NCI-H524 (cell line): ENCODE measurements around the gene BRD3OS.
"Not testable (repeated sequence)": the region's sequence is repeated elsewhere in the genome, so short reads cannot be mapped to it uniquely, and the experiment has no call there.

Experiments
- DNase-seq, 2 experiments: peaks; one replicate each; lab custom pipeline; 2025; lab: John Stamatoyannopoulos, UW

Gene BRD3OS

DNA sequence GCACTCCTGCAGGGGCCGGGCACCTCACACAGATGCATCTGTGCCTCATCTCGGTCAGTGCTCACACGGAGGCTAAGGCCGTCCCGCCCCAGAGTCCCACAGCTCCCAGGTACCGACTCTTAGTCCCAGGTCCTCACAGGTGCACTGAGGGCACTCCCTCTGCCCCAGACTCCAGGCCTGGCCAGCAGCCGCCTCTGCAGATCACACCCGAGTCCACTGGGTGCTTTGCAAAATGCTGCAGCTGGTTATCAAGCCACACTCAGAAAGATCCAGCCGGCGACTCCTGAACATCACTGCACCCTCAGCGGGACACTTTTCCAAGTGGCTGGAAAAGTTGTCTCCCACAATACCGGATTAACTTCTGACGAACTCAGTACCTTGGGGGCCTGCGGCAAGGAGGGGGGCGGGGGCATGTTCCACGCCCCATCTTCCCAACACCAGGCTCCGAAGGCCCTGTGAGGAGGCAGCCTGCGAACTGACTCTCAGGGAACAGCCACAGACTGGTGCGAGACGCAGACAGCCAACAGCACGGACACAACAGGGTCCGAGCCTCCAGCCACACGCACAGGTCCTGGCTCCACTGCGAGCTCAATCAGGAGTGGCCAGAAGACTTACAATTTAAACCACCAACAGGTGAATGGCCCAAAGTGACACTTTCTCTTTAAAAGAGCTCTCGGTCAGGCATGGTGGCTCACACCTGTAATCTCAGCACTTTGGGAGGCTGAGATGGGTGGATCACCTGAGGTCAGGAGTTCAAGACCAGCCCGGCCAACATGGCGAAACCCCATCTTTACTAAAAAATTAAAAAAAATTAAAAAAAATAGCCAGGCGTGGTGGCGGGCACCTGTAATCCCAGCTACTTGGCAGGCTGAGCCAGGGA is 38.5 kb downstream of the BRD3OS start:
- no peak for DNase-seq

DNA sequence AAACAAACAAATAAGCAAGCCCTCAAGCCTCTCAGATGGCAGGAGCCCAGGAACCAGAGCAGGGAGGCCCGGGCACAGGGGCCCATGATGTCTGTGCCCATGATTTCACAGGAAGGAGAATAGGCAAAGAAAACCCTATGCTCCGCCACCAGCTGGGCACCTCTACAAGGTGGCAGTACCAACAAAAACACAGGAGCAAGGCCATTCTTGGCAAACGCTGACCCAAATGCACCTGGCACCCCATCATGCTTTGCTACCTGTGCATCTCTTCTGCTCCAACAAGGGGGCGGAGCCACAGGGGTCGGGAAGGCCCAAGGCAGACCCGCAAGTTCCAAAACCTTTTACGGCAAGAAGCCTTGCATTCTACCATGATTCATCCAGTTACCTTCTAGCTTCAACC is 39.4 kb downstream of the BRD3OS start:
- no peak for DNase-seq

DNA sequence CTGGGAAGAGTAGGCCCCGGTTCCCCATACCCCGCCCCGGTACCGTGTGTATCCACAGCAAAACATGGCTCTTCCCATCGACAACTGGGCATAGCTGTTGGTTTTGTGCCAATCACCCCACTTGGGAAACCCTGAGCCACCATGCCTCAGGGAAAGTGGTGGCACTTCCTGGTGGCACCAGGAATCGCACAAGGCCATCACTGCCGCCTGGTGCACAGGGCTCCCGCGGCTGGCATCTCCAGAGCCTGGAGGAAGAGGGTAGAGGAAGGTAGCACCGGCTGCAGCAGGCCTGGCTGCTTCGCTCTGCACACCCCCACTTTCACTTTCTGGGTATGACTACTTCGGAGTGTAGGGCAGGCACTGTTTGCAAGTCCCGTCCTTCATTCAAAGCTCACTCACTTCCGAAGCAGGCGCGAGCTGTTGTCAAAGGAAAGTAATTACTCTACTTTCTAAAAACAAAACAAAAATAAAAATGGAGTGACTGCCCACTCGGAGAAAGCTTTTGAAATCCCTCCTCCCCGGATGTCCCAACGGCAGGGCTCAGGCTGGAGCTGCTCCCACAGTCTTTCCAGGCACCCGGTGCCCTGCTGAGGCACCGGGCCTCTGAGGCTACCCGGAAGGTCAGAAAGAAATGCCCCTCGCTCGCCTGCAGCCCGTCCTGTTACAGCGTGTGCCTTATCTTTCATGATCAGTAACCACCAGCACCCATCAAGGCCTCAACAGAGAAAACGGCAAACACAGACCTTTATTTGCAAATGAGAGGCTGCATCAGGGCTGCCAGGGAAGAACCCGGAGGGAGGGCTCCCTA is 40.5 kb downstream of the BRD3OS start:
- no peak for DNase-seq

DNA sequence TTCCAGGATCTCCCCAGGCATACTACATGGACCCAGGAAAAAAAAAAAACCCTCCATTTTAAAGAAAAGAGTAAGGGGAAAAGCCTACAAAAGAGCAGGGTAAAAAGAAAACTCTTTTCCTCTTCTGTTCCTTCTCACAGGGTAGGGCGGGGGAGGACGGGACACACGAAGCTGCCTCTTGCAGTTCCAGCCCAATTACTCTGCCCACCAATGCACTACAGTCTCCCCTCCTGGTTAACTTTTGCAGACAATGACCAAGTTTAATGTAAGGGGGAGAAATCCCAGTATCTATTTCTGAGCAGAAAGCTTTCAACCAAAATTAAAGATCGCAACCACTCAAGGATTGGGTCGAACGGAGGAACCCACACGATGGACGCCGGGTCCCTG is 41.2 kb downstream of the BRD3OS start:
- no peak for DNase-seq

DNA sequence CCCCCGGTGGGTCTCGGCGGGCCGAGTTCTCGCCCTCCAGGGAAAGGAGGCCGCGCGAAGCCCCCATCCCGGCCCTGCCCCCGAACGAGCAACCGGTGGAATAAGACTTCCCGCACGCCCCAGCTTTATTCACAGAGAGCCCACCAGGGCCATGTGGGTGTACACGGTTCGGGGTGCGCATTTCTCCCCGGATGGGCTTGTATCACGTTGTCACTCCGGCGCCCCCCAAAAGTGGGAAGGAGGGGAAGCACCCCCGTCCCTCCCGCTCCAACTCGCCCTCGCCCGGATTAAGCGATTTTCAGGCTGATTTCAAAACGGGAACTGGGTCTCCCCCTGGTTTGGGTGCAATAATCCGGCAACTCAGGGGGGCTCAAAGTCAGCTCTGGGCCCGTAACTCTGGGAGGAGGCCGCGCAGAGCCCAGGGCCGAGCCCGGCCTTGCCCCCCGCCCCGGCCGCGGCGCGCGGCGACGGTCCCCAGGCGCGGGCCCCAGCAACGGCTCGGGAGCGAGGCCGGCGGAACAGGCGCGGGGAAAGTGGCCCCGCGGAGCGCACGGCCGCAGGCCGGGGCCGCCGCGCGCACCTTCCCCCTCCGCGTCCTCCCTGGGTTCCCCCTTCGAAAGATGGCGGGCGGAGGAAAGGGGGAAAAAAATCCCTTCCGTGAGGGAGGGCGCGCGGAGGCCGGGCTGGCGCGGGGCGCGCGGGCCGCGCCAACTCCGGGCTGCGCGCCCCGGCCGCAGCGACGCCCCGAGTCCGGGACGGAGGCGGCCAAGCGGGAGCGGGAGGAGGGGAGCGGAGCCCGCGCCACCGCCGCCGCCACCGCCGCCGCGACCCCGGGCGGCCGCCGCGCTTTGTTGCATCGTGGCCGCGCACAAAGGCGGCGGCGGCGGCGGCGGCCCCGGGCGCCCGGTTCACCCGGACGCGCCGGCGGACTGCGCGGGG is 41.9 kb downstream of the BRD3OS start:
- DNase-seq: peak; percentile 19 to 46

DNA sequence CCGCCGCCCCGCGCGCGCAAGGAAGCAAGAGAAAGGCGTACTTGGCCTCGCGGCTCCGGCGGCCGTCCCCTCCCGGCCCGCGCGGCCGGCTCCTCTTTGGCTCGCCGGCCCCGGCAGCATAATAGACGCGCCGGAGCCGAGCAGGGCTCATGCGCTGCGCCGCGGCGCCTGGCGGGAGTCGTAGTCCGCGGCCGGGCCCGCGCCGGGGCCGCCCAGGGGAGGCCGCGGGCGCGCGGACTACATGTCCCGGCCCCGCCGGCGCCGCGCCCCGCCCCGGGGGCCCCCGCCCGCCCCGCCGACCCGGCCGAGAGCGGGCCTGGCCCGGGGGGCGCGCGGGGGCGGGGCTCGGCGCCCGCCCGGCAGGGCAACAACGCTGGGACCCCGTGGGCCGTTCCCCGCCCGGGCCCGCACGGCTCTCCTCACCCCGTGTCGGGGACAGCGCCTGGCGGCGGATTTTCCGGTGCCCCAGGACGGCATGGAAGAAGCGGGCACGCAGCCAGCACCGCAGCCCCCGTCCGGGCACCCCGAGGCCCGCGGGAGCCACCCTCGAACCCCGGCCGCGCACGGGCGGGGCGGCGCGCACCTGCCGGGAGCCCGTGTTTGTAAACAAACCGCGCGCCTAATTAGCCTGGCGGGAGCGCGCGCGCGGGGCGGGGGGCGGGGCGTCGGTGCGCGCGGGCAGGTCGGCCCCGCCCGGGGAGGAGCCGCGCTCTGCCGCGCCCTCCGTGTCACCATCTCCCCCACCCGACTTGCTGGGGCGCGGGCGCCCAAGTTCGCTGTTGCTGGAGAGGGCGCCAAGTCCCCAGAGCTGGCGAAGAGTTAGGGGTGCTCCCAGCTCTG is 42.8 kb downstream of the BRD3OS start, which contains the start of gene BRD3:
BRD3 (minus strand) TSS at position 123 of the 840 bp plus-strand sequence. CDS start 14,549 bp downstream, outside the sequence.
- DNase-seq: peak; percentile 78 to 94

DNA sequence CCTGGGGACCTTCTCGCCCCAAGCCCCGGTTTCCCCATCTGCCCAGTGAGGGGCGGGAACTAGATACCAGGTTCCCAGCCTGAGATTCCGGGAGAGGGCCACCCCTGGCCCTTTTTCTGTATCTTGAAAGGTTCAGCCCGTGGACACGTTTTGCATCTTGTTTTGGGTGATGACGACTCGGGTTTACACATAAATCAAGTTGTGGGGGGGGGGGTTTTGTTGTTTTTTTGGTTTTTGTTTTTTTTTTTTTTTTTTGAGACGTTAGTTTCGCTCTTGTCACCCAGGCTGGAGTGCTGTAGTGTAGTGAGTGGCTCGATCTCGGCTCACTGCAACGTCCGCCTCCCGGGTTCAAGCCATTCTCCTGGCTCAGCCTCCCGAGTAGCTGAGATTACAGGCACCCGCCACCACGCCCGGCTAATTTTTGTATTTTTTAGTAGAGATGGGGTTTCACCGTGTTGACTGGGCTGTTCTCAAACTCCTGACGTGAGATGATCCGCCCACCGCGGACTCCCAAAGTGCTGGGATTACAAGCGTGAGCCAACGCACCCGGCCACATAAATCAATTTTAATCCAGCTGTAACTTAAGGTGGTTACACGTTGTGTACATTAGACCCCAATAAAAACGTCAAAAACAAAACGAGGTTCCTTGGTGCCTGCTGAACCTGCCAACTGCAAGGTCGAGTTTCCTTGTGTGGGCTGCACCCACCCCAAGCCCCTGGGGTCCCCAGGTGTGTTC is 43.6 kb downstream of the BRD3OS start:
- peak in 1 of 2 experiments; percentile 79 for DNase-seq

DNA sequence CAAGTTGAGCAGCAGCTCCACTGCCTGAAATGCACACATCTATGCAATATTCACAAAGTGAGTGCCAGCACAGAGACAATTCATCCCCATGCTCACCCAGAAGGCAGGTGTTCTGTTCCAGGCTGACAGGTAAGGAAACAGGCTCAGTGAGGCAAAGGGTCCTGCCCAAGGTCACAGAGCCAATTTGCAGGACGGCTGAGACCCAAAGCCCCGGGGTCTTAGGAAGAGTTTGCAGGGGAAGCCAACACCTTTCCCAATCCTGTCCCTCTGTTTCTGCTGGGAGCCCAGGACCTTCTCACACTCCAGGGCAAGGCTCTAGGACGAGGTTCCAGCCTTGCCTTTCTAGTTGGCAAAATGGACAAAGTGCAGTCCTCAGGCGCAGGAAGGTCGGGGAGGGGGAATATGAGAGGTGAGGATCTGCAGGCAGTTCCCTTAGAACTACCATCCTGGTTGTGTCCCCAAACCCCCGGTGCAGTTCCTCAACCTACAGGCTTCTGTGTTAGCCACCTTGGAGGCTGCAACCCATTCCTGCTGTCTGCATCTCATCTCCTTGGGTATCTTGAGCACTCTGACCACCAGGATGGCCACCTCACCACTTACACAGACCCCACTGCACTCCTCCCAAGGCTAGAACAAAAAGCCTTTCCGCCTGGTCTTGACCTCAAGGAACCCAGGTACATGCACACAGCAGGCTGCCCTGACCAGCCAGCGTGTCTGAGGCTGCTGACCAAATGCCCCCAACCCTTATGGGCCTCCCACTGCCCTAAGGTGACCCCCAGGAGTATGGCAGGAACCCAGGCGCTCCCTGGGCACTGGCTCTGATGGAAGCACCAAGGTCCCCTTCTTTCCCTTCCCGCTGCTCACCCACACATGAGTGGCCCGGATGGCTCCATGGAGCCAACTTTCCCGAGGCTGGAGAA is 44.5 kb downstream of the BRD3OS start:
- DNase-seq: no peak

DNA sequence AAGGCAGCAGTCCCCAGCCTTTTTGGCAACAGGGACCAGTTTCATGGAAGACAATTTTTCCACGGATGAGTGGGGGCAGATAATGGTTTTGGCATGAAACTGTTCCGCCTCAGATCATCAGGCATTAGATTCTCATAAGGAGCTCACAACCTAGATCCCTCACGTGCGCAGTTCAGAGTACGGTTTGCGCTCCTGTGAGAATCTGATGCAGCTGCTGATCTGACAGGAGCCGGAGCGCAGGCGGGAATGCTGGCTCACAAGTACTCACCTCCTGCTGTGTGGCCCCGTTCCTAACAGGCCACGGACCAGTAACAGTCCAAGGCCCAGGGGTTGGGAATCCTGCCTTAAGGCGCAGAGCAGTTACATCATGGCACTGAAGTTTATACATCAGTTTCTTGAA is 45.9 kb downstream of the BRD3OS start:
- DNase-seq: no peak

DNA sequence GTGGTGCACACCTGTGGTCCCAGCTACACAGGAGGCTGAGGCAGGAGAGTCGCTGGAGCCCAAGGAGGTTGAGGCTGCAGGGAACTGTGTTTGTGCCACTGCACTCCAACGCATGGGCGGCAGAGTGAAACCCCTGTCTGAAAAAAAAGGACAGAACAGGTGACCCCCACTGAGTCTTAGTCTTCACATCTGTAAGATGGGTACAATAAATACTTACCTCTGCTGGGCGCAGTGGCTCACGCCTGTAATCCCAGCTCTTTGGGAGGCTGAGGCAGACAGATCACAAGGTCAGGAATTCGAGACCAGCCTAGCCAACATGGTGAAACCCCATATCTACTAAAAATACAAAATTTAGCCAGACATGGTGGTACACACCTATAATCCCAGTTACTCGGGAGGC is 47.4 kb downstream of the BRD3OS start:
- DNase-seq: not testable (repeated sequence)

DNA sequence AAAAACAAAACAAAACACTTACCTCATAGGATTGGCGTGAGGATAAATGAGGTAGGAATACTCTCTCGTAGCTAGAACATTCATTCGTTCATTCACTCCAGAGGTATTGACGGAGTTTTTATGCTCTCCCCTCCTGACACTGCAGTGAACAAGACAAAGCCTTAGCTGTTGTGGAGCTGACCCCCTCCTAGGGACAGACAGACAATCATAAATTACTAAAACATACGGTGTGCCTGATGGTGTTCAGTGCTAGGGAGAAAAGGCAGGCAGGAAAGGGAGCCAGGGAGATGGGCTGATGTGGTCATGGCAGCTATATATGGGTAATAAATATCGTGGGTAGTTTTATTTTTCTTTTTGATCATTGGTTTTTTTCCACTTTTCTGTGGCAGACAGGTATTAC is 48.2 kb downstream of the BRD3OS start:
- DNase-seq: peak in 1 of 2 experiments; percentile 36

DNA sequence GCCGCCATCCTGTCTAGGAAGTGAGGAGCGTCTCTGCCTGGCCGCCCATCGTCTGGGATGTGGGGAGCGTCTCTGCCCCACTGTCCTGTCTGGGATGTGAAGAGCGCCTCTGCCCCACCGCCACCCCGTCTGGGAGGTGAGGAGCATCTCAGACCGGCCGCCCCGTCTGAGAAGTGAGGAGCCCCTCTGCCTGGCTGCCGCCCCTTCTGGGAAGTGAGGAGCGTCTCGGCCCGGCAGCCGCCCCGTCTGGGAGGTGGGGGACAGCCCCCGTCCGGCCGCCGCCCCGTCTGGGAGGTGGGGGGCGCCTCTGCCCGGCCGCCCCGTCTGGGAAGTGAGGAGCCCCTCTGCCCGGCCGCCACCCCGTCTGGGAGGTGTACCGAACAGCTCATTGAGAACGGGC is 50.4 kb downstream of the BRD3OS start:
- DNase-seq: not testable (repeated sequence)

DNA sequence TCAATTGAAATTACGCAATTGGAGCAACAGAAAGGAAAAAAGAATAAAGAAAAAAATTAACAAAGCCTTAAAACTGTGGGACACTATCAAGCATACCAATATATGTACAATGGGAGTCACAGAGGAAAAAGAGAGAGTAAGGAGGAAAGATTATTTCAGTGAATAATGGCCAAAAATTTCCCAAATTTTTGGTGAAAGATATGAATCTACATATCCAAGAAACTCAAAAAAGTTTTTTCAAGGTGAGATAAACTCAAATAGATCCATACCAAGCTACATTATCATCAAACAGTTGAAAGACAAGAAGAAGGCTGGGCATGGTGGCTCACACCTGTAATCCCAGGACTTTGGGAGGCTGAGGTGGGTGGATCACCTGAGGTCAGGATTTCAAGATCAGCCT is 51.4 kb downstream of the BRD3OS start:
- no peak for DNase-seq
